Globus pallidus (tissue), 1 donor: ENCODE results near the gene BIRC6.
"Not testable (repeated sequence)": the region's sequence is repeated elsewhere in the genome, so short reads cannot be mapped to it uniquely, and the experiment has no call there.

Experiments used
- DNase-seq: peaks from one replicate; pipeline ENCODE4 v3.0.0-alpha.2; 2015; ENCODE audit warnings: low spot score

BIRC6 gene, protein sequence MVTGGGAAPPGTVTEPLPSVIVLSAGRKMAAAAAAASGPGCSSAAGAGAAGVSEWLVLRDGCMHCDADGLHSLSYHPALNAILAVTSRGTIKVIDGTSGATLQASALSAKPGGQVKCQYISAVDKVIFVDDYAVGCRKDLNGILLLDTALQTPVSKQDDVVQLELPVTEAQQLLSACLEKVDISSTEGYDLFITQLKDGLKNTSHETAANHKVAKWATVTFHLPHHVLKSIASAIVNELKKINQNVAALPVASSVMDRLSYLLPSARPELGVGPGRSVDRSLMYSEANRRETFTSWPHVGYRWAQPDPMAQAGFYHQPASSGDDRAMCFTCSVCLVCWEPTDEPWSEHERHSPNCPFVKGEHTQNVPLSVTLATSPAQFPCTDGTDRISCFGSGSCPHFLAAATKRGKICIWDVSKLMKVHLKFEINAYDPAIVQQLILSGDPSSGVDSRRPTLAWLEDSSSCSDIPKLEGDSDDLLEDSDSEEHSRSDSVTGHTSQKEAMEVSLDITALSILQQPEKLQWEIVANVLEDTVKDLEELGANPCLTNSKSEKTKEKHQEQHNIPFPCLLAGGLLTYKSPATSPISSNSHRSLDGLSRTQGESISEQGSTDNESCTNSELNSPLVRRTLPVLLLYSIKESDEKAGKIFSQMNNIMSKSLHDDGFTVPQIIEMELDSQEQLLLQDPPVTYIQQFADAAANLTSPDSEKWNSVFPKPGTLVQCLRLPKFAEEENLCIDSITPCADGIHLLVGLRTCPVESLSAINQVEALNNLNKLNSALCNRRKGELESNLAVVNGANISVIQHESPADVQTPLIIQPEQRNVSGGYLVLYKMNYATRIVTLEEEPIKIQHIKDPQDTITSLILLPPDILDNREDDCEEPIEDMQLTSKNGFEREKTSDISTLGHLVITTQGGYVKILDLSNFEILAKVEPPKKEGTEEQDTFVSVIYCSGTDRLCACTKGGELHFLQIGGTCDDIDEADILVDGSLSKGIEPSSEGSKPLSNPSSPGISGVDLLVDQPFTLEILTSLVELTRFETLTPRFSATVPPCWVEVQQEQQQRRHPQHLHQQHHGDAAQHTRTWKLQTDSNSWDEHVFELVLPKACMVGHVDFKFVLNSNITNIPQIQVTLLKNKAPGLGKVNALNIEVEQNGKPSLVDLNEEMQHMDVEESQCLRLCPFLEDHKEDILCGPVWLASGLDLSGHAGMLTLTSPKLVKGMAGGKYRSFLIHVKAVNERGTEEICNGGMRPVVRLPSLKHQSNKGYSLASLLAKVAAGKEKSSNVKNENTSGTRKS (N-terminal part only)

DNA sequence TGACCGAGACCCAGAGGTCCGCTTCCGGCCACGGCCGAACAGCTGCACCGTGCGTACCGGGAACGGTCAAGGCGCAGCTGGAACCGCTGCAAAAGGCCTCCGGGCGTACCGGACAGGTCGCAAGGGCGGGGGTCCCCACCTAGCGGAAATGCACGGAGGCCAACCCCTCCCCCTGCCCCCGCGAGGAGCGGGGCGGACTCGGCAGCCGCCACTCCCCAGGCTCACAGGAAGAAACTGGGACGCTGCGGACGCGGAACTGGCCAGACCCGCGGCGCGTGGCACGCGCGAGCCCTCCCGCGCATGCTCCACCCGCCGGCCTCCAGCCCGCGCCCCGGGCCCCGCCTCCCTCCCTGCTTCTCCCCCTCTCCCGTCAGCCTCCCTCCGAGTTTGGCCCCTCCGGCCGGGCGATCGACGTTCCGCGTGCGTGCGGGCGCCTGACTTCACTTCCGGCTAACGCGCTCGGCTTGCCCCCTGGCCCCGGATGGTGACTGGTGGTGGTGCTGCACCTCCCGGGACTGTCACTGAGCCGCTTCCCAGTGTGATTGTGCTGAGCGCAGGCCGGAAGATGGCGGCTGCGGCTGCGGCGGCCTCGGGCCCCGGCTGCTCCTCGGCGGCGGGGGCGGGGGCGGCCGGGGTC lies at the start of gene BIRC6:
BIRC6 (plus strand) TSS at position 343 of the 637 bp plus-strand sequence; CDS start at position 482, 139 bp downstream.
- DNase-seq = peak; percentile 98

DNA sequence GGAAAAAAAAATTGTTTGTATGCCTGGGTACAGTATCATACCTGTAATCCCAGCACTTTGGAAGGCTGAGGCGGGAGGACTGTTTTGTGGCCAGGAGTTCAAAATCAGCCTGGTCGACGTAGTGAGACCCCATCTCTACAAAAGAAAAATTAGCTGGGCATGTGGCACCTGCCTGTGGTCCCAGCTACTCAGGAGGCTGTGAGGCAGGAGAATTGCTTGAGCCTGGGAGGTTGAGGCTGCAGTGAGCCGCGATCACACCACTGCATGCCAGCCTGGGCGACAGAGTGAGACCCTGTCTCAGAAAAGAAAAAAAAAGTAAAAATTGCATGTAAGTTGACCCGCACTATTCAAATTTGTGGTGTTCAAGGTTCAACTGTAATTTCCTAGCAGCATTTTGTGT lies 46.2 kb upstream of the BIRC6 start:
- DNase-seq = no peak

DNA sequence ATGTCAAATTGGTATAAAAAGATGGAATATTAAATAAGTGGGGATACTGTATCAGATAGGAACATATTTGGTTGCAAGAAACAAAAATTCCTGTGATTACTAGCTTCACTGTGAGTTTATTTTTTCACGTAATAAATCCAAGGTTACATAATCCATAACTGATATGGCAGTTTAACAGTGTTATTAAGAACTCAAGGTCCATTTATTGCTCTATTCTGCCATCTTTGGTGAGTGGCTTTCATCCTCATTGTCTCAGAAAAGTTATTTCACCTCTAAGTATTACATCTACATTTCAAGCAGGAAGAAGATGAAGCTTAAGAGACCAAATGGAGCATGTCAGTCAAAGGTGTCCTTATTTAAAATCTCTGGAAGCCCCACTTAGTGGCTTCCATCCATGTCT lies 41.9 kb upstream of the BIRC6 start:
- DNase-seq = no peak

DNA sequence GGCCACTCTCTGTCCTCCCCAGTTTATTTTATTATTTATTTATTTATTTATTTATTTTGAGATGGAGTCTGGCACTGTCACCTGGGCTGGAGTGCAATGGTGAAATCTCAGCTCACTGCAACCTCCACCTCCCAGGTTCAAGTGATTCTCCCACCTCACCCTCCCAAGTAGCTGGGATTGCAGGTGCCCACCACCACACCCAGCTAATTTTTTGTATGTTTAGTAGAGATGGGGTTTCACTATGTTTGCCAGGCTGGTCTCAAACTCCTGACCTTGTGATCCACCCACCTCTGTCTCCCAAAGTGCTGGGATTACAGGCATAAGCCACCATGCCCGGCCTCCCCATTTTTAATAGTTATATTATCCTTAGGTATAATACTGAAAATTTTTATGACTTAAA lies 28.1 kb upstream of the BIRC6 start:
- DNase-seq = not testable (repeated sequence)

DNA sequence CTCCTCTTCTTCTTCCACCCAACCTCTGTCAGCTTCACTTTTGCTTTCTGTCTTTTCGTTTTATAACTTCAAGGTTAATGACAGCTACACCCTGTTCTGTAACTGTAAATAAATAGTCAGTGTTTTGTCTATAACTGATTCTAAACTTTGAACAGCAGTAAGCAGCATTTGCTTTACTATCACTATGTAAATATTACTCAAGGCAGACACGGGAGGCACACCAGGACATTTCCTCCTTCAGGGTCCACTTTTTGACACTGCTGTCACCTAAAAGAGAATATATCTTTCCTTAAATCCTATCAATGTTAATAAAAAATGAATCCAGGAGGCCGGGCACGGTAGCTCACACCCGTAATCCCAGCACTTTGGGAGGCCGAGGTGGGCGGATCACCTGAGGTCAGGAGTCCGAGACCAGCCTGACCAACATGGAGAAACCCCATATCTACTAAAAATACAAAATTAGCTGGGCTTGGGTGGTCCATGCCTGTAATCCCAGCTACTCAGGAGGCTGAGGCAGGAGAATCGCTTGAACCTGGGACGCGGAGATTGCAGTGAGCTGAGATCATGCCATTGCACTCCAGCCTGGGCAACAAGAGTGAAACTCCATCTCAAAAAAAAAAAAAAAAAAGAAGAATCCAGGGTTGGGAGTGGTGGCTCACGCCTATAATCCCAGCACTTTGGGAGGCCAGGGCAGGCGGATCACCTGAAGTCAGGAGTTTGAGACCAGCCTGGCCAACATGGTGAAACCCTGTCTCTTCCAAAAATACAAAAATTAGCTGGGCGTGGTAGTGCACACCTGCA lies 27.4 kb upstream of the BIRC6 start:
- DNase-seq = not testable (repeated sequence)

DNA sequence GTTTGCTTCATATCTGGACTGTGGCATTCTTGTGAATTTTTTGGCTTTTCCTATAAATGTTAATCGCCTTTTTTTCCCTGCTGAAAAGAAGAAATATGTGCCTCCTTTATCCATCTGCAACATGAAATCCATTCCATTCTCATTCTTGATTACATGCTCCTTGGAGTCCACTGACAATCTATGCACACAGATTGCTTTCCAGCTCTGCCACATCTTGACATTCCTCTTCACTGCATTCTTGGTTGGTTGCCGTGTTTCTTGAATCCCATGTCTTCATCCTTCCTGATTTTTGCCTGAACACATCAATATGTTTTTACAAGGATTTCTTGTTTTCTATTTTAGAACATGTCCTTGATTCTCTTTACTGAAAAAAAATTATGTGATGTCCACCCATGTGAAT lies 26.7 kb upstream of the BIRC6 start:
- DNase-seq = no peak

DNA sequence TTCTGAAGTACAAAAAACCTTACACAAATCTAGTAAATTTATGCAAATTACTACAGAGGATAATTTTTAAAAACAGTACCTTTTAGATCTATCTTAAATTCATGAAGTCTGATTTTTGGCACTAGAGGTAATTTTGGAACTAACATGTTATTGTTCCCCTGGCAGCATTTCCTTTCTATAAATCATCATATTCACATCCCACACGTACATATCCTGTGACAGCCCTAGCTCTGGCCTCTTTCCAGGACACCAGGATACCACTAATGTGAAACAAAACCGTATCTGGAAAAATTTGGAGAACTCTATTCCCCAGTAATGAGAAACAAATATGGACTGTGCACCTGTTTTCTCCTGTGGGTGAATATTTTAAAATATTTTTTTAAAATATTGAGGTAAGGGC lies 14.0 kb upstream of the BIRC6 start:
- DNase-seq = no peak

DNA sequence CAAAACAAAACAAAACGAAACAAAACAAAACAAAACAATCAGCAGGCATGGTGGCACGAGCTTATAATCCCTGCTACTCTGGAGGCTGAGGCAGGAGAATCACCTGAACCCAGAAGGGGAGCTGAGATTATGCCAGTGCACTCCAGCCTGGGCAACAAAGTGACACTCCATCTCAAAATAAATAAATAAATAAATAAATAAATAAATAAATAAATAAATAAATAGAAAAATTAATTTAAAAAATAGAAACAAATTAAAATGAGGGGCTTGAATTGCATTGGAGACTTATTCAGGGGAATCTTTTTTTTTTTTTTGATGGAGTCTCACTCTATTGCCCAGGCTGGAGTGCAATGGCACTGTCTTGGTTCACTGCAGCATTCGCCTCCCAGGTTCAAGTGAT lies 6.0 kb upstream of the BIRC6 start:
- not testable (repeated sequence) for DNase-seq

DNA sequence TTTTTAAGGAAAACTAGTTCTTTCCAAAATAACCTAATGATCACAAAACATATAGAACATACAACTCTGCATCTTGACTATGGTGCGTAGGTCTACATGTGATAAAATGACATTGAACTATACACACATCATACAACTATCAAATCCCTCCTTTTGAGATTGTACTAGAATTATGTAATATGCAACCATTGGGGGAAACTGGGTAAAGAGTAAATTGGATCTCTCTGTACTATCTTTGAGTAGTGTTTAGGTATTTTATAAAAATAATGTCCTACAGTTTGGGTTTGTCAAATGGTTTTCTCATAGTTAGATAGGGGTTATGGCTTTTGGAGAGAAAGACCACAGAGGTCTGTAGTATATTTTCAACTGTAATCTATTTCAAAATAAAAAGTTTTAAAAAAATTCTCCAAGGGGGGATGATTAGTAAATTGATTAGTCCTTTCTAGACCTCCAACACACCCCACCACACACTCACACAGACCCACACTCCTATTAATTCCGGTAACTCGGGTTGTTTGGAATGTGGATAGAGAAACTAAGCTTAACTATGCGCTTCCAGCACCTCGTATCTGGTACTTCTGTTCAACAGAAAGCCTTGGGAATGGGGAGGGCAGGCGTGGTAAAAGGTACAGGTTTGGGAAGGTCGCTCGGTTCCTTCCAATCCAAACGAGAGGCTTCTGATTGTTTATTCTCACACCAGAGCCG lies 695 bp upstream of the BIRC6 start:
- no peak for DNase-seq

DNA sequence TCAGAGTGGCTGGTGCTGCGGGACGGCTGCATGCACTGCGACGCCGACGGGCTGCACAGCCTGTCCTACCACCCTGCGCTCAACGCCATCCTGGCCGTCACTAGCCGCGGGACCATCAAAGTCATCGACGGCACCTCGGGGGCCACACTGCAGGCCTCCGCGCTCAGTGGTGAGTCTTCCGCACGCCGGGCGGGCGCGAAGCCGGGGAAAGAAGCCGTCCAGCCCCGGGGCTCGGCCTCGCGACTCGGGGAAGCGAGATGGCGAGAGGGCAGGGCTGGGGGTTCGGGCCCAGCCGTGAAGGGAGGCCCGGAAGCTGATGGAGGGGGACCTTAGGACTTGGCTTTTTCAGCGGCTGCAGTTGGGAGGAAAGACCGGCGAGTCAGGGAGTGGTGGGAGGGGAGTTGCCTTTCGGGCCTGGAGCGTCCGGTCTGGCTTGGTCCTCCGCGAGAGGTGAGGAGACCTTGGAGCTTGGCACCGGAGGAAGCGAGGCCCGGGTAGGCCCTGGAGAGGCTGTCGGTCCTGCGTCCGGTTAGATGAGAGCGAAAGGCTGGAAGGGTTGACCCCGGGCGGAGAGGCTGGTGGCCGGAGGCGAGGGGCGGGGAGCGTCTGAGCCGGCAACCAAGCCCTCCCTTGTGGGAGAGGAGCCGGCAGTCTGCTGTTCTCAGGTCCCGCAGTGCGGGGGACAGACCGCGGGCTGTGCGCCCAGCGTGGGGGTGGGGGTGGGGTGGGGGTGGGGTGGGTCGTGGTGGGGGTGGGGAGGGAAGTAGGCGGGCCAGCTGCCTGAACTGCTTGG lies 691 bp downstream of the BIRC6 start:
- DNase-seq = peak; percentile 28

DNA sequence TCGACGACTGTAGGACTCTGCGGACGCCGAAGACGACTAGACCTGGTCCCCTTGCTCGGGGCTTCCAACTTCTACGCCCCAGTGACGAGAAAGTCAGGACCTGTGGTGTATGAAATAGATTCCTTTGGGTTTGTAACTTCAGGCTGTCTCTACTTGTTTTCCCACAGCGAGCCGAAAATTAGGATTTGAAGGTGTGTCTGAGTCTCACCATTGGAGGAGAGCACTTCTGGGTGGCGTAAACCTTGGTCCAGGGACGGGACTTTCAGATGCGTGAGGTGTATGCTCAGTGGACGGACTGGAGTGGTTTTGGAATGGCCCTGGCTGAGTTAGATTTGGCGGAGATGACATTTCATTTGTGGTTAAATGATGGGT lies 1.3 kb downstream of the BIRC6 start:
- DNase-seq = peak; percentile 5

DNA sequence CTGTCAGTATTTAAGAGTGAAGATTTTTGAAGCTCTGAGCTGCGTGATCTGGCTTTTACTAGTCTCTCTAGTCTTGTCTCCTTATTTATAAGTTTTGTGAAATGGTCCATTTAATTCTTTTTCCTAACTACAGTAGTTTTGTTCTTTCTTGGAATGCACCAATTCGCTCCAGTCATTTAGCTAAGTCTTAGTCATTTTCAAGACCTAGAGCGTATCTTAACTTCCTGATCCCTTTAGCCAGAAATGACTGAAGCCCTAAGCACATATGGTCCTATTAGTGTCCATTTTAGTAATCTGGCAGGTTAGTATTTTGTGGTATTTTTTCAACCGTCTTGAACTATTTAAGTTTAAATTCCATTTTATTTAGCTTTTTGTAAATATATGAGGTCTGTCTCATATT lies 3.6 kb downstream of the BIRC6 start:
- no peak for DNase-seq

DNA sequence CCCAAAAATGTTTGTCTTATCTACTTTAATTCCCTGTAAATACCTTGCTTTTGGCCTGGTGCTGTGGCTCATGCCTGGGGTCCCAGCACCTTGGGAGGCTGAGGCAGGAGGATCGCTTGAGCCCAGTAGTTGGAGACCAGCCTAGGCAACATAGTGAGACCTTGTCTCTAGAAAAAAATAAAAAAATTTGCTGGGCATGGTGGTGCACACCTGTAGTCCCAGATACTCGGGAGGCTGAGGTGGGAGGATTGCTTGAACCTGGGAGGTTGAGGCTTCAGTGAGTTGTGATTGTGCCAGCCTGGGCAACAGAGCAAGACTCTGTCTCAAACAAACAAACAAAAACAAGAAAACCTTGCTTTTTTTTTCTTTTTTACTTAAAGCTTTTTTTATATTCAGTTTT lies 6.2 kb downstream of the BIRC6 start:
- not testable (repeated sequence) for DNase-seq

DNA sequence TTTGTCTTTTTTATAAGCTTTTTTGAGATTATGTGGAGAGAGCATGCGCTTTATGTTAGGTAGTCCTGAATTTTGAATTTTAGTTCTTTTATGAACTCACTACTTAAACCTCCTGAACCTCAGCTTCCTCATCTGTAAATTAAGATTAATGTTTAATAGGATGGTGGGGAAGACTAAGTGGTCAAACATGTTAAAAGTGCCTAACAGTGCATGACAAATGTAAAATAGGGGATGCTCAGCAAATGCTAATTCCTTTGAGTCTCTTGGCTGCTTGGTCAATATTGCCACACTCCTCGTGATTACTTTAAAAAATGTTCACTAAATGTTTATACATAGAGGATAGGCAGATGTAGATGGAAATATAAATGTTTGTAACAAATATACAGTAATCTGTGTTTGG lies 6.8 kb downstream of the BIRC6 start:
- no peak for DNase-seq

DNA sequence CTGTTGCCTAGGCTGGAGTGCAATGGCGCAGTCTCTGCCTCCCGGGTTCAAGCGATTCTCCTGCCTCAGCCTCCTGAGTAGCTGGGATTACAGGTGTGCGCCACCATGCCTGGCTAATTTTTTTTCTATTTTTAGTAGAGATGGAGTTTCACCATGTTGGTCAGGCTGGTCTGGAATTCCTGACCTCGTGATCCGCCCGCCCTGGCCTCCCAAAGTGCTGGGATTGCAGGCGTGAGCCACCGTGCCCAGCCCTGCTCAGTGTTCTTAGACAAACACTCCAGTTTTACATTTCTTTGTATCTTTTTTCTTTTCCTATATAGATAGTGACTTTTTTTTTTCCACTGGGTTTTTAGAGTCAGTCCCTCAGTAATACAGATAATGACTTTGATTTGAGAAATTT lies 7.5 kb downstream of the BIRC6 start:
- DNase-seq = not testable (repeated sequence)

DNA sequence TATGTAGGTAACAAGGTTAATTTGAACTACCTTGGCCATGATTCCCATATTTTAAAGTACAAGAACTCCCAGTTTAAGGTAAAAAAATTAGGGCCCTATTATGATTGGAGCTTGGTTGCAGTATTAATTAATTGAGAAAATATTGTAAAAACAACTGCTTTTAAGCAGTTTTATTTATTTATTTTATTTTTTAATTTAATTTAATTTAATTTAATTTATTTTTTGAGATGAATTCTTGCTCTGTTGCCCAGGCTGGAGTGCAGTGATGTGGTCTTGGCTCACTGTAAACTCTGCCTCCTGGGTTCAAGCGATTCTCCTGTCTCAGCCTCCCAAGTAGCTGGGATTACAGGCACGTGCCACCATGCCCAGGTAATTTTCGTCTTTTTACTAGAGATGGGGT lies 8.9 kb downstream of the BIRC6 start:
- DNase-seq = not testable (repeated sequence)

DNA sequence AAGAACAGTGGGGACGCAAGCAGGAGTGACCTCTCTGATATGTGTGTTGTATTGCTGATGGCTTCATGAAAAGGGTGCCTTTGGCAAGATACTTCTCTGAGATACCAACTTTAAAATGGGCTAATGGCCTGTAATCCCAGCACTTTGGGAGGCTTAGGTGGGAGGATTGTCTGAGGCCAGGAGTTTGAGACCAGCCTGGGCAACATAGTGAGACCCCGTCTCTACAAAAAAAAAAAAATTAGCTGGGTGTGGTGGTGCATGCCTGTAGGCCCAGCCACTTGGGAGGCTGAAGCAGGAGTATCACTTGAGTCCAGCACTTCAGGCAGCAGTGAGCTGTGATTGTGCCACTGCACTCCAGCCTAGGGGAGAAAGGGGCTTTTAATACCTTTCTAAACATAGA lies 9.8 kb downstream of the BIRC6 start:
- DNase-seq = no peak

DNA sequence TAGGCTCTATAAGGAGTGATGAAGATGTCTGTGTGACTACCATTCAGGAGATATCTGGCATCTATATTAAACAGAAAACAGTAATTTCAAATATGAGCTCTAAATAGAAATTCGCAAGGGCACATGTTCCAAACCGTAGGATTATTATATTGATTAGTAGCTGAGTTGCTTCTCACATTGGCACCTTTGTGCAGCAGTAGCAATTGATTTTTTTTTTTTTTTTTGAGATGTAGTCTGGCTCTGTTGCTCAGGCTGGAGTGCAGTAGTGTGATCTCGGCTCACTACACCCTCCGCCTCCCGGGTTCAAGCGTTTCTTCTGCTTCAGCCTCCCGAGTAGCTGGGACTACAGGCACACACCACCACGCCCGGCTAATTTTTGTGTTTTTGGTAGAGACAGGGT lies 12.4 kb downstream of the BIRC6 start:
- DNase-seq = no peak

DNA sequence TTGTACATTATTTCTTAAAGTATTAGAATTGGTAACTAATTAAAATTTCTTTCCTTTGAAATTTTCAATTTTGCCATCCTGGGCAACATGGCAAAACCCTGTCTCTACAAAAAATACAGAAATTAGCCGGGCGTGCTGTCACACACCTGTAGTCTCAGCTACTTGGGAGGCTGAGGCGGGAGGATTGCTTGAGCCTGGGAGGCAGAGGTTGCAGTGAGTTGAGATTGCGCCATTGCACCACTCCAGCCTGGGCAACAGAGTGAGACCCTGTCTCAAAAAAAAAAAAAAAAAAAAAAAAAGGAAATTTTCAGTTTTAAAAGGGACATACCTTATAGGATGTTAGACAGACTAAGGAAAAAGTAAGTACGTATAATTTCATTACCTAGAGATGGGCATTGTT lies 14.1 kb downstream of the BIRC6 start:
- DNase-seq = not testable (repeated sequence)
